Lower leg skin (tissue), 4 donors: ENCODE measurements around the gene NLGN4Y. TPM values are rescaled to one million over a fixed set of nuclear protein-coding genes. Genes with fewer than 3 reads are reported as not detected.
A peak's percentile ranks its signal among the peaks of the same experiment; 100 is the strongest.
"Not testable (repeated sequence)": the region's sequence is repeated elsewhere in the genome, so short reads cannot be mapped to it uniquely, and the experiment has no call there.

Experiments used
- DNase-seq, 2 donors: peaks; one replicate each; pipeline ENCODE4 v3.0.0-alpha.2; 2019; ENCODE audit warnings: low spot score in 2 of 2
- H3K4me3 ChIP-seq: fragments of 200-600 bp; sonication (generic); 2 replicates; pipeline ENCODE4 v1.5.1; 2017; ENCODE audit warnings: mild to moderate bottlenecking, low read depth; ENCODE audit not compliant: poor library complexity, severe bottlenecking
- POLR2A ChIP-seq, 2 donors: fragments of 450-650 bp; IDR thresholded peaks; one replicate each; pipeline ENCODE4 v1.6.1; 2016 to 2017; ENCODE audit warnings: antibody characterized with exemption in 2 of 2, mild to moderate bottlenecking in 1 of 2, moderate library complexity in 1 of 2
- WGBS, 2 donors: methylation state at CpG; one replicate each; pipeline ENCODE4 v1.1.5; 2018; 5-methylcytosine and 5-hydroxymethylcytosine counted together
- intact Hi-C: fragments of 100-400 bp; cut with DNase I; formaldehyde crosslinking; loops from one replicate; pipeline ENCODE4 v1.15.0; 2023; ENCODE audit warnings: low total_unique reads
- total RNA-seq, 4 donors: library from RNA; depleted of rRNA; stranded (reverse); fragments of >200 nt; gene quantifications; one replicate each; pipeline ENCODE4 v1.1.0, GENCODE V29; 2016
- TF ChIP-seq, protein P1 (sequence below), 3 donors: fragments of 450-650 bp; IDR thresholded peaks; one replicate each; pipeline ENCODE4 v1.5.1; 2016; ENCODE audit warnings: antibody characterized with exemption in 3 of 3, mild to moderate bottlenecking in 3 of 3, moderate library complexity in 2 of 3

Gene NLGN4Y
- total RNA-seq, 4 donors from 2014 or later, result 12.4 to 19.7 TPM; not detected in 2

DNA sequence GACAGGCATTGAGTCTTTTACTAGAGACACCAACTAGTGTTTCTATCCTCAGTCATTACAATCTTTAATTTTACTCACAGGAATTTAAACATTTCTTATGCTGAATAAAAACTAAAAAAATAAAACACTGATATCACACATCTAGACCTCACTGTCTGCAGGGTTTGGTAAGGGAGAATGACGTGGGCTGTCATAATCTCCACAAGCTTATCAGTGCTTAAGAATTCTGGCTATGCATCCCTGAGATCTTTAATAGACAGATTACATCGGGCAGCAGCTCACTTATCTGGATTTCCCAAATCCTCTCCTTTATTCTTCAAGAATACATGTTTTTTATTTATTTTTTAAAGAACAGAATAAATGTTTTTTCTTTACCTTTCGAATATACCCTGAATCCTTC is 313.1 kb downstream of the NLGN4Y start:
- 93% methylated on average over 3 of the region's 3 CpGs; no CpG with 5 or more reads in 1 of the 2 donors for WGBS, 2 donors
- no peak for DNase-seq
- no peak overlapping the region for H3K4me3 ChIP-seq
- TF ChIP-seq POLR2A (IDR thresholded peaks at IDR 0.05), result no peak
- TF ChIP-seq, protein P1, sequence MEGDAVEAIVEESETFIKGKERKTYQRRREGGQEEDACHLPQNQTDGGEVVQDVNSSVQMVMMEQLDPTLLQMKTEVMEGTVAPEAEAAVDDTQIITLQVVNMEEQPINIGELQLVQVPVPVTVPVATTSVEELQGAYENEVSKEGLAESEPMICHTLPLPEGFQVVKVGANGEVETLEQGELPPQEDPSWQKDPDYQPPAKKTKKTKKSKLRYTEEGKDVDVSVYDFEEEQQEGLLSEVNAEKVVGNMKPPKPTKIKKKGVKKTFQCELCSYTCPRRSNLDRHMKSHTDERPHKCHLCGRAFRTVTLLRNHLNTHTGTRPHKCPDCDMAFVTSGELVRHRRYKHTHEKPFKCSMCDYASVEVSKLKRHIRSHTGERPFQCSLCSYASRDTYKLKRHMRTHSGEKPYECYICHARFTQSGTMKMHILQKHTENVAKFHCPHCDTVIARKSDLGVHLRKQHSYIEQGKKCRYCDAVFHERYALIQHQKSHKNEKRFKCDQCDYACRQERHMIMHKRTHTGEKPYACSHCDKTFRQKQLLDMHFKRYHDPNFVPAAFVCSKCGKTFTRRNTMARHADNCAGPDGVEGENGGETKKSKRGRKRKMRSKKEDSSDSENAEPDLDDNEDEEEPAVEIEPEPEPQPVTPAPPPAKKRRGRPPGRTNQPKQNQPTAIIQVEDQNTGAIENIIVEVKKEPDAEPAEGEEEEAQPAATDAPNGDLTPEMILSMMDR (IDR thresholded peaks at IDR 0.05), result no peak
- intact Hi-C loops, result no loop called here

DNA sequence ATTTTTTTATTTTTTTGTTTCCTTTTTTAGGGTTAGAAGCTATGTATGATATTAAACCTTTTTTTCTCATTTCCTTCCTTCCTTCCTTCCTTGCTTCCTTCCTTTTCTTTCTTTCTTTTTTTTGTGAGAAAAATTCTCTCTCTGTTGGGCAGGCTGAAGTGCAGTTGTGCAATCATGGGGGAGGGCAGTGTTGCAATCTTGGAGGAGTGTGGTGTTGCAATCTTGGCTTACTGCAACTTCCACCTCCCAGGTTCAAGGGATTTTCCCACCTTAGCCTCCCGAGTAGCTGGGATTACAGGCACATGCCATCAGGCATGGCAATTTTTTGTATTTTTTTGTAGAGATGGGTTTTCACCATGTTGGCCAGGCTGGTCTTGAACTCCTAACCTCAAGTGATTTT is 326.4 kb downstream of the NLGN4Y start:
- DNase-seq, result peak in 1 of 2 donors; percentile 13
- TF ChIP-seq, protein P1 (IDR thresholded peaks at IDR 0.05), result no peak
- no peak for TF ChIP-seq POLR2A (IDR thresholded peaks at IDR 0.05)
- no peak overlapping the region for H3K4me3 ChIP-seq
- WGBS, 2 donors, result 77% methylated on average over 1 of the region's 1 CpG; no CpG with 5 or more reads in 1 of the 2 donors
- intact Hi-C loops, result no loop called here

DNA sequence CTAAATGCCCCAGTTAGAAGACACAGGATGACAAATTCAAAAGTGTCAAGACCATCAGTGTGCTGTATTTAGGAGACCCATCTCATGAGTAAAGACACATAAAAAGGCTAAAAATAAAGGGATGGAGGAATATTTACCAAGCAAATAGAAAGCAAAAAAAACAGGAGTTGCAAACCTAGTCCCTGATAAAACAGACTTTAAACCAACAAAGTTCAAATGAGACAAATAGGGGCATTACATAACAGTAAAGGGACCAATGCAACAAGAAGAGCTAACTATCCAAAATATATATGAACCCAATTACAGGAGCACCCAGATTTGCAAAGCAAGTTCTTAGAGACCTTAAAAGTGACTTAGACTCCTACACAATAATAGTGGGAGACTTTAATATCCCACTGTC is 336.1 kb downstream of the NLGN4Y start:
- no peak overlapping the region for H3K4me3 ChIP-seq
- no peak for DNase-seq
- TF ChIP-seq, protein P1 (IDR thresholded peaks at IDR 0.05), result no peak
- no peak for TF ChIP-seq POLR2A (IDR thresholded peaks at IDR 0.05)
- intact Hi-C loops, result no loop called here

DNA sequence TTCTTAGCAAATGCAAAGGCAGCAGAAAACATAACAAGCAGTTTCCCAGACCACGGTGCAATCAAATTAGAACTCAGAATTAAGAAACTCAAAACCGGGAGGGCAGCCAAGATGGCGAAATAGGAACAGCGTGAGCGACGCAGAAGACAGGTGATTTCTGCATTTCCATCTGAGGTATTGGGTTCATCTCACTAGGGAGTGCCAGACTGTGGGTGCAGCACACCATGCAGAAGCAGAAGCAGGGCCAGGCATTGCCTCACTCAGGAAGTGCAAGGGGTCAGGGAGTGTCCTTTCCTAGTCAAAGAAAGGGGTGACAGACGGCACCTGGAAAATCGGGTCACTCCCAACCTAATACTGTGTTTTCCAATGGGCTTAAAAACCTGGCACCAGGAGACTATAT is 336.7 kb downstream of the NLGN4Y start:
- WGBS, 2 donors, result 53% methylated on average over 8 of the region's 8 CpGs; no CpG with 5 or more reads in 1 of the 2 donors
- intact Hi-C loops, DNase-seq, H3K4me3 ChIP-seq: not testable (repeated sequence)

DNA sequence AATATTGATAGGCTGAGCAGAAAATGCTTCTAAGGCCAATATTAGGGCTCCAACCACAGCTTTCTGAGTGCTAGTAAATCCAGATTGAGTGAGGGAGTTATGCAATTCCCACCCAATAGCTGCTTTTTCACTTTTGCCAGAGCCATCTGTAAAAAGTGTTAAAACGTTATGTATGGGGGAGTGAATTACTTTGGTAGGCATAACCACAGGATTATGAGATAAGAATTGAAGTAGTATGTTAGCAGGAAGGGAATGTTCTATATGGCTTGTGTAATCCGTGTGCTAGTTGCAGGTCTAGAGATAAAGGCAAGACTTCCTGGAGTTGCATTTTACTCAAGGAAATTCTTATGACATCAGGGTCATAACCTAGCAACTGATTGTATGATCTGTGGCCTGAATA is 347.6 kb downstream of the NLGN4Y start:
- 29% methylated on average over 2 of the region's 2 CpGs; no CpG with 5 or more reads in 1 of the 2 donors for WGBS, 2 donors
- H3K4me3 ChIP-seq, result no peak overlapping the region
- TF ChIP-seq POLR2A (IDR thresholded peaks at IDR 0.05), result no peak
- TF ChIP-seq, protein P1 (IDR thresholded peaks at IDR 0.05), result no peak
- intact Hi-C loops, result no loop called here
- no peak for DNase-seq
